IPS-18a (cell line): Measurements from ENCODE around the gene ASPA.

ENCODE experiments used
- H3K27ac ChIP-seq: one replicate; pipeline ENCODE4 v1.5.1; 2013; ENCODE audit warnings: low read length
- H3K27me3 ChIP-seq: one replicate; pipeline ENCODE4 v1.6.1; 2013; ENCODE audit warnings: mild to moderate bottlenecking, low read length; ENCODE audit not compliant: control insufficient read depth, insufficient read depth
- H3K36me3 ChIP-seq: one replicate; pipeline ENCODE4 v1.6.1; 2013; ENCODE audit warnings: low read depth, low read length; ENCODE audit not compliant: control insufficient read depth
- H3K4me1 ChIP-seq: one replicate; pipeline ENCODE4 v1.6.1; 2013; ENCODE audit warnings: low read depth, low read length; ENCODE audit not compliant: control insufficient read depth
- H3K4me3 ChIP-seq: one replicate; pipeline ENCODE4 v1.5.1; 2013; ENCODE audit warnings: low read length
- H3K9ac ChIP-seq: one replicate; pipeline ENCODE4 v1.6.1; 2013; ENCODE audit warnings: mild to moderate bottlenecking, low read length, moderate library complexity
- H3K9me3 ChIP-seq: one replicate; pipeline ENCODE4 v1.6.1; 2013; ENCODE audit warnings: low read depth, low read length; ENCODE audit not compliant: control insufficient read depth

ASPA gene

DNA sequence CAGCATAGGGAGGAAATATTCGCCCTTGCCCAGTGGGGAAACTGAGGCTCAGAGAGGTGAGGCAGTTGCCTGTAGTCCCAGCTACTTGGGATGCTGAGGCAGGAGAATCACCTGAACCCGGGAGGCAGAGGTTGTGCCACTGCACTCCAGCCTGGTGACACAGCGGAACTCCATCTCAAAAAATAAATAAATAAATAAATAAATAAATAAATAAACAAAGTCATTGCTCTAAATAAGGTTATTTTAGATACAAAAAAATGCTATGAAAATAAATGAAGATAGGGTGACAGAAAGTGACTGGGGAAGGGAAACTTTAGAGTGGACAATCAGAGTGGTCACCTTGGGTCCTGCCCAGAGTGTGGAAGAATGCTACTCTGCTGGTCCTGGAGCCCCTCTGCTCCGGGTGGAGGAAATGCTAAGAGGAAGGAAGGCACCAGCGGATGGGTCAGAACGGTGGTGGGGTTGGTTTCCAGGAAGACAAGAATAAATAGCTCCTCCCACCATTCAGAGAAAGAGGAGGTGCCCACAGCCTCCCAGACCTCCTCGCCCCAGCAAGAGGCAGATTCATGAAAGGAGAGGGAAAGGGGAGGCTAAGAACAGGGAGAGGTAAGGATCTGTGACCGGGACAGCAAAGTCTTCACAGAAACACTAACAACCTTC is 64.2 kb downstream of the ASPA start:
- peaks cover 4% of the 10 kb centered on the region for H3K4me1 ChIP-seq
- H3K9ac ChIP-seq: no peak overlapping the region
- H3K4me3 ChIP-seq: no peak overlapping the region
- H3K9me3 ChIP-seq: no peaks in the 10 kb centered on the region
- no peaks in the 10 kb centered on the region for H3K36me3 ChIP-seq
- H3K27me3 ChIP-seq: no peaks in the 10 kb centered on the region
- H3K27ac ChIP-seq: no peak overlapping the region

DNA sequence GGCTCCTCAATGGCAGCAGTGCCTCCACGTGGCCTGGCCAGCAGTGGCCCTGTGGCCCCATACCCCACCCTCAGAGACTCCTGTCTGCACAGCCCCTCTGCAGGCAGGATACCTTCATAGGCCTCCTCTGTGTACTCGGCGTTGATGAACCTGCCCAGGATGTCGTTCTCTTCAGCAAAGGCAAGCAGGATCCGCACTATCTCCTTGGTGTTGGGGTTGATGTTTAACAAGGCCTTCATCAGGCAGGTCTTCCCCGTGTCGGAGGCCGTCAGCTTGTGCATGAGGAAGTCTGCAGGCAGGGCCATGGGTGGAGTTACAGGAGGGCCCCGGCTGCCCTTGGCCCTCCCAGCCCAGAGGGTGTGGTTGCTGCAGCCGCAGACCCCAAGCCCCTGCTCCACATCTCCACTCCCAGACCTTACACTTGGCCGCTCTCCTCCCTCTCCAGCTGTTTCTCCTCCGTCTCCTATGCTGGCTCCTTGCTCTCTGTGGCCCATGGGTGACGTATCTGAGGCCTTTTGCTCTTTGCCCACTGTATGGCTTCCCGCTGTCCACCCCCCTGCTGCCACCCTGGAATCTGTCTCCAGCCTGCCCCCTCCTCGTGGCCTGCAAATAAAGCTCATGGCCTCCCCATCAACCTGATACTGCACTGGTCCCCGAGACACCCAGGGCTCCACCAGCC is 66.8 kb downstream of the ASPA start:
- Histone ChIP-seq H3K27me3 (no peaks in the 10 kb centered on the region), H3K36me3 (no peaks in the 10 kb centered on the region), H3K9ac (no peak overlapping the region), H3K4me1 (no peaks in the 10 kb centered on the region), H3K4me3 (no peak overlapping the region), H3K9me3 (no peaks in the 10 kb centered on the region), H3K27ac (no peak overlapping the region)

DNA sequence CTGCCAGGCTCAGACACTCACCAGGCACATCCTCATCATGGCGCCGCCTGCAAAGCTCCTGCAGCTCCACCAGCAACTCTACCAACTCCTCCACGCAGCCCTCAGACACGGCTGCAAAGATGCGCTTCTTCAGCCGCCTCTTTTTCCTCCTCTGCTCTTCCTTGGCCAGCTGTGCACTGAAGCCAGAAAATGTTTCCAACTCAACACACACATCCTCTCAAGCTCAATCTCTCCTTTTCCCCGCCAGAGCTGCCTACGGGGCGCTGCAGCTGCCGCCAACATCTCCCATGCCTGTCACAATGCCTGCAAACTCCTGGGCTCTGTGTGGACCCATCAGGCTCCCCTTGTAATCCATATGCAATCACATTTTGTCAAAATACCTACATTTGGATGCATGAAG is 67.7 kb downstream of the ASPA start:
- Histone ChIP-seq H3K36me3 (no peaks in the 10 kb centered on the region), H3K4me1 (no peaks in the 10 kb centered on the region), H3K27me3 (no peaks in the 10 kb centered on the region), H3K9ac (no peak overlapping the region), H3K4me3 (no peak overlapping the region), H3K9me3 (no peaks in the 10 kb centered on the region), H3K27ac (no peak overlapping the region)

DNA sequence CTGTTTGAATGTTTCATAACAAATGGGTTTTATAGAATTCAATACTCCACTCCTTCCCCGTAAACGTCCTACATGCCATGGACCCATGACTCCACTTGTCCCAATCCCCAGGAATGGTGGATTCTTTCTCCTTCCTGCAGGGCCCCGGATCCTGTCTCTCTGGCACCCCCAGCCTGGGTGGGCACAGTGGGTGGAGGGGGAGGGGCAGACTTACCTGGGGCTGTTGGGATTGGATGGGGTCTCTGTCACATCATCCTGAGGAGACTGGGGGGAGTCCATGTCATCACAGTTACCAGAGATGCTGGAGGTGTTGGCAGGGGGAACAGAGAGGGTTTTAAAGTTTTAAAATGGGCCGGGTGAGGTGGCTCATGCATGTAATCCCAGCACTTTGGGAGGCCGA is 68.6 kb downstream of the ASPA start:
- H3K36me3 ChIP-seq: no peaks in the 10 kb centered on the region
- H3K9me3 ChIP-seq: no peaks in the 10 kb centered on the region
- H3K4me3 ChIP-seq: no peak overlapping the region
- H3K9ac ChIP-seq: no peak overlapping the region
- no peaks in the 10 kb centered on the region for H3K4me1 ChIP-seq
- H3K27me3 ChIP-seq: no peaks in the 10 kb centered on the region
- H3K27ac ChIP-seq: no peak overlapping the region

DNA sequence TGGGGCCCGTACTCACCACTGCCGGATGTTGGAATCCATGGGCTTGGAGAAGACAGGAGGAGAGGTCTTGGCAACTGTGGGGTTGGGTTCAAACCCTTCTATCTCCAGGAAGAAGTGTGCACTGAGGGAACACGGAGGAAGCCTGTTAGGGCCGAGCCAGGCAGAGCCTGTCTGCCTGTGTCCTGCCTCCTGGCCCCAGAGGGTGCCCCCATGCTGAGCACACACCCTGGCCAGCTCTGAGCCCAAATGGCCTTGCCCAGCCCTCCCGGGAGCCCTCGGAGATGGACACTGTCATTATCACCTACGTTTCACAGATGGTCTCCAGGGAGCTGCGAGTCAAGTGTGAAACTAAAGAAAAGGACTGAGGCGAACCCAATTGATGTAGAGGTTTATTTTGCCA is 69.4 kb downstream of the ASPA start:
- no peak overlapping the region for H3K27ac ChIP-seq
- no peaks in the 10 kb centered on the region for H3K36me3 ChIP-seq
- H3K27me3 ChIP-seq: no peaks in the 10 kb centered on the region
- H3K9me3 ChIP-seq: no peaks in the 10 kb centered on the region
- no peak overlapping the region for H3K4me3 ChIP-seq
- H3K4me1 ChIP-seq: no peaks in the 10 kb centered on the region
- no peak overlapping the region for H3K9ac ChIP-seq

DNA sequence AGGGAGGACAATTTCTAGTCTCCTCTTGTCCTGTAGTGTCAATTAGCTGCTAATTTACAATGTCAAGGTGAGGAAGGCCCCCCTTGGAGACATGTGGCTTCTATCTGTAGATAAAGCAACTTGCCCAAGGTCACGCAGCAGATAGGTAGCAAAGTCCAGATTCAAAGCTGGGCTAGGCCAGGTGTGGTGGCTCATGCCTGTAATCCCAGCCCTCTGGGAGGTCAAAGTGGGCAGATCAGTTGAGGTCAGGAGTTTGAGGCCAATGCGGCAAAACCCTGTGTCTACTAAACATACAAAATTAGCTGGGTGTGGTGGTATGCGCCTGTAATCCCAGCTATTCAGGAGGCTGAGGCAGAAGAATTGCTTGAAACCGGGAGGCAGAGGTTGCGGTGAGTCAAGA is 70.7 kb downstream of the ASPA start:
- Histone ChIP-seq H3K9ac (no peak overlapping the region), H3K27ac (no peak overlapping the region), H3K27me3 (no peaks in the 10 kb centered on the region), H3K4me3 (no peak overlapping the region), H3K4me1 (no peaks in the 10 kb centered on the region), H3K36me3 (no peaks in the 10 kb centered on the region), H3K9me3 (no peaks in the 10 kb centered on the region)

DNA sequence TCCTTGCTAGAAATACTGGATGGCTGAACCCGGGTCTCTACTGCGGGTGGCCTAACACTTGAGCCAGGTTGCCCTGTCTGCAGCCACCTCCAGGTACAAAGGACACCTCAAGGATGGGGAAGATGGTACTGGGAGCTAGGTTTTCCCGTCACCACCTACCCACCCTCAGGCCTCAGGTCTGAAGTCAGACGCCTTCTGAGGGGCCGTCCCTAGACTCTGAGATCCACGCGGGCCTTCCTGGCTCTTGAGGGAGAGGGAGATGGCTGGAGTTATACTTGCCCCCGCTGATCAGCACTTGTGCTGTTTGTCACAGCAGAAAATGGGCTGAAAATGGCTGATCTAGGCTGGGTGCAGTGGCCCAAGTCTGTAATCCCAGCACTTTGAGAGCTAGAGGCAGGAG is 71.2 kb downstream of the ASPA start:
- no peaks in the 10 kb centered on the region for H3K27me3 ChIP-seq
- H3K9me3 ChIP-seq: no peaks in the 10 kb centered on the region

DNA sequence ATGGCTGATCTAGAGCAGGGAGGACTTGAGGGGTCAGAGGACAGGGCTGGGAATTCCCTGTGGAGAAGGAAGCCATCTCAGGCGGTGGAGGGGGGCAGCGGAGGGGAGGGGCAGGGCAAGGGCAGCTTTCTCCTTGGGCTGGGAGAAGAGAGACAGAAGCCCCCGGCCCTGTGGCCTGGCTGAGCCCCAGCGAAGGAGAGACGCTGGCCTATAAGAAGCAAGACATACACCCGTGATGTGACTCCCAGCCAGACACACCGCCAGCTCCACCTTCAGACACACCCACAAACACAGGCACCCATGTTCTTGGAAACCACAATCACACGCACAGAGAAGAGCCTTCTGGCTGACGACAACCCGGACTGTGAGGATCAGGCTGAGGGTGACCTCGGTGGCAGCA is 71.8 kb downstream of the ASPA start:
- Histone ChIP-seq H3K4me3 (no peak overlapping the region), H3K4me1 (no peaks in the 10 kb centered on the region), H3K27me3 (no peaks in the 10 kb centered on the region), H3K27ac (no peak overlapping the region), H3K9ac (no peak overlapping the region), H3K36me3 (no peaks in the 10 kb centered on the region), H3K9me3 (no peaks in the 10 kb centered on the region)

More for the DNA sequence above, 71.2 kb downstream of the ASPA start:
- Histone ChIP-seq H3K36me3 (no peaks in the 10 kb centered on the region), H3K9ac (no peak overlapping the region), H3K27ac (no peak overlapping the region), H3K4me1 (no peaks in the 10 kb centered on the region), H3K4me3 (no peak overlapping the region)

DNA sequence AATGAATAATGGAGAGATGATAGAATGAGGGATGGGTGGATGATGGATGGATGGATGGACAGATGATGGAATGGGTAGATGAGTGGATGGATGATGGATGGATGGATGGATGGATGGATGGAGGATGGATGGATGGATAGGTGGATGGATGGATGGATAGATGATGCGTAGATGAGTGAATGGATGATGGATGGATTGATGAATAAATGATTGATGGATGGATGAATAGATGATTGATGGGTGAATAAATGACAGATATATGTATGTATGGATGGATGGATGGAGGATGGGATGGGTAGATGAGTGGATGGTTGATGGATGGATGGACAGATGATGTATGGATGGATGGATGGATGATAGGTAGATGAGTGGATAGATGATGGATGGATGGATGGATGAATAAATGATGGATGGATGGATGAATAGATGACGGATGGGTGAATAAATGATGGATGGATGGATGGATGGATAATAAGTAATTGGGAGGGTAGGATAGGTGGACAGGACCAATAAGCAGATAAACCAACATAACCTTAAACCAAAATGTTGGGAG is 73.9 kb downstream of the ASPA start:
- Histone ChIP-seq H3K36me3 (no peaks in the 10 kb centered on the region), H3K27ac (no peak overlapping the region), H3K4me1 (no peaks in the 10 kb centered on the region), H3K9ac (no peak overlapping the region), H3K9me3 (no peaks in the 10 kb centered on the region), H3K27me3 (no peaks in the 10 kb centered on the region), H3K4me3 (no peak overlapping the region)

DNA sequence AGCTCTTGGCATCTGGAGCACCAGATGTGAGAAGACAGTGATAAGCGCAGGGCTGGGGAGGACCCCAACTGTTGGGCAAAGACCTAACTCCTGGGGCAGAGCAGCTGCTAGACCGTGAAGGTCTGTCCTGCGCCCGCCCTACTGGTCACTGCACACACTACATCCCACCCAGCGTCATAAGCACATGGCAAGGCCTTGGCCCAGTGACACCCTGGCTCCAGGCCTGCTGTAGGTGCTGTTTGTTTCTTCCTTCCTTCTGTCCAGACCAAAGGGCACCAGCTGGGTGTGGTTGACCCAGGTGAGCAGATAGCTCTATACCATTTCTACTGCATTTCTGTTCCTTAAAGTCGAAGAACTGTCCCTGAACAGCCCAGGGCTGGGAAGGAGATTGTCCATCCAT is 75.4 kb downstream of the ASPA start:
- Histone ChIP-seq H3K9ac (no peak overlapping the region), H3K4me1 (no peaks in the 10 kb centered on the region), H3K27ac (no peak overlapping the region), H3K36me3 (no peaks in the 10 kb centered on the region), H3K9me3 (no peaks in the 10 kb centered on the region), H3K27me3 (no peaks in the 10 kb centered on the region), H3K4me3 (no peak overlapping the region)

DNA sequence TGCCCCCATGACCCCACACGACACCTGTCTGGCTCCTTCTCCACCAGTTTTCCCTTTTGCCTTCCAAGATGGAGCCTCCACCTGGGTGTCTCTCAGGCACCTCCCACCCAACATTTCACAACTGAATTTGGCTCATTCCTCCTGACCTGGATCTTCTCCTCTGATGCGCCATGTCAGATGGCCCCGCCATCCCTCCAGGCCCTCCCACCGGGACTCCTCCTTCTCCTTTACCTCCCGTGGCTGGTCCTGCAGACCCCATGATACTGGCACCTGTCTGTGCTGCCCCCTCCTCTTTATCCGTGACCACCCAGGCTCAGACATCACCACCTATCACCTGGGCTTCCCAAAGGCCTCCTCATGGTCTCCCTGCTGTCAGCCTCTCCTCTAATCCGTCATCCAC is 77.1 kb downstream of the ASPA start:
- Histone ChIP-seq H3K27ac (no peak overlapping the region), H3K9ac (no peak overlapping the region), H3K27me3 (no peaks in the 10 kb centered on the region), H3K4me1 (no peaks in the 10 kb centered on the region), H3K36me3 (no peaks in the 10 kb centered on the region), H3K9me3 (no peaks in the 10 kb centered on the region), H3K4me3 (no peak overlapping the region)
